ENCODE results near the gene PLPPR1.

Gene PLPPR1

GRCh38 chr9:101128623-101129022 lies 100.1 kb downstream of the PLPPR1 start:
- no peak for DNase-seq

GRCh38 chr9:101130054-101130453 lies 101.5 kb downstream of the PLPPR1 start:
- DNase-seq: peak; percentile 31

- DNase-seq: no peak
Observed at GRCh38 chr9:101131326-101131725, 102.8 kb downstream of the PLPPR1 start.

- DNase-seq: peak; percentile 77
Observed at GRCh38 chr9:101132801-101133200, 104.3 kb downstream of the PLPPR1 start.

- DNase-seq: no peak
Observed at GRCh38 chr9:101138509-101138908, 110.0 kb downstream of the PLPPR1 start.

GRCh38 chr9:101139082-101139481 lies 110.6 kb downstream of the PLPPR1 start:
- DNase-seq: peak; percentile 93

GRCh38 chr9:101140764-101141163 lies 112.2 kb downstream of the PLPPR1 start:
- DNase-seq: no peak

GRCh38 chr9:101146508-101146907 lies 118.0 kb downstream of the PLPPR1 start:
- no peak for DNase-seq

GRCh38 chr9:101148344-101148743 lies 119.8 kb downstream of the PLPPR1 start:
- no peak for DNase-seq

- no peak for DNase-seq
Observed at GRCh38 chr9:101158361-101158760, 129.8 kb downstream of the PLPPR1 start.

- no peak for DNase-seq
Observed at GRCh38 chr9:101162231-101162630, 133.7 kb downstream of the PLPPR1 start.

- no peak for DNase-seq
Observed at GRCh38 chr9:101165131-101165530, 136.6 kb downstream of the PLPPR1 start.

GRCh38 chr9:101167490-101168134 lies 139.1 kb downstream of the PLPPR1 start:
- no peak for DNase-seq

- no peak for DNase-seq
Observed at GRCh38 chr9:101172616-101173015, 144.1 kb downstream of the PLPPR1 start.

- DNase-seq: no peak
Observed at GRCh38 chr9:101173907-101174306, 145.4 kb downstream of the PLPPR1 start.

- DNase-seq: no peak
Observed at GRCh38 chr9:101176384-101176783, 147.9 kb downstream of the PLPPR1 start.

- no peak for DNase-seq
Observed at GRCh38 chr9:101184813-101185278, 156.3 kb downstream of the PLPPR1 start.

- no peak for DNase-seq
Observed at GRCh38 chr9:101191723-101192122, 163.2 kb downstream of the PLPPR1 start.

- no peak for DNase-seq
Observed at GRCh38 chr9:101197026-101197425, 168.5 kb downstream of the PLPPR1 start.

- DNase-seq: no peak
Observed at GRCh38 chr9:101200852-101201251, 172.3 kb downstream of the PLPPR1 start.

- DNase-seq: no peak
Observed at GRCh38 chr9:101201630-101202029, 173.1 kb downstream of the PLPPR1 start.

- no peak for DNase-seq
Observed at GRCh38 chr9:101209670-101210069, 181.1 kb downstream of the PLPPR1 start.

- no peak for DNase-seq
Observed at GRCh38 chr9:101212661-101213060, 184.1 kb downstream of the PLPPR1 start.

GRCh38 chr9:101219030-101219429 lies 190.5 kb downstream of the PLPPR1 start:
- DNase-seq: no peak

GRCh38 chr9:101220341-101220740 lies 191.8 kb downstream of the PLPPR1 start:
- no peak for DNase-seq

Measured in NCI-H1105 treated with DMSO at 0.1 percent for 48 hours (cell line).